ENCODE results near the gene PRPF18.
"Not testable (repeated sequence)": the region's sequence is repeated elsewhere in the genome, so short reads cannot be mapped to it uniquely, and the experiment has no call there.

Gene PRPF18

GRCh38 chr10:13586676-13587355 is at the start of gene PRPF18:
PRPF18 (plus strand) TSS chr10:13586965; CDS start chr10:13587087, 122 bp downstream.
- peak; percentile 83 to 89 for DNase-seq (ENCODE audit: low read depth in 2 of 2)

- DNase-seq (ENCODE audit: low read depth in 2 of 2): not testable (repeated sequence)
These were observed 48.8 kb upstream of the PRPF18 start for GRCh38 chr10:13537985-13538384.

- no peak for DNase-seq (ENCODE audit: low read depth in 2 of 2)
These were observed 44.2 kb upstream of the PRPF18 start for GRCh38 chr10:13542533-13542932.

- DNase-seq (ENCODE audit: low read depth in 2 of 2): no peak
These were observed 36.0 kb upstream of the PRPF18 start for GRCh38 chr10:13550802-13551201.

- DNase-seq (ENCODE audit: low read depth in 2 of 2): no peak
These were observed 30.8 kb upstream of the PRPF18 start for GRCh38 chr10:13555884-13556510.

- DNase-seq (ENCODE audit: low read depth in 2 of 2): no peak
These were observed 27.6 kb upstream of the PRPF18 start for GRCh38 chr10:13559124-13559700.

- no peak for DNase-seq (ENCODE audit: low read depth in 2 of 2)
These were observed 26.2 kb upstream of the PRPF18 start for GRCh38 chr10:13560597-13560996.

- DNase-seq (ENCODE audit: low read depth in 2 of 2): no peak
These were observed 23.0 kb upstream of the PRPF18 start for GRCh38 chr10:13563481-13564445.

GRCh38 chr10:13564576-13564975 is 22.2 kb upstream of the PRPF18 start:
- DNase-seq (ENCODE audit: low read depth in 2 of 2): no peak

- no peak for DNase-seq (ENCODE audit: low read depth in 2 of 2)
These were observed 19.7 kb upstream of the PRPF18 start for GRCh38 chr10:13567030-13567429.

- no peak for DNase-seq (ENCODE audit: low read depth in 2 of 2)
These were observed 15.2 kb upstream of the PRPF18 start for GRCh38 chr10:13571541-13571940.

- DNase-seq (ENCODE audit: low read depth in 2 of 2): no peak
These were observed 12.8 kb upstream of the PRPF18 start for GRCh38 chr10:13573960-13574359.

GRCh38 chr10:13585195-13585751 is 1.5 kb upstream of the PRPF18 start:
- DNase-seq (ENCODE audit: low read depth in 2 of 2): no peak

GRCh38 chr10:13585943-13586342 is 822 bp upstream of the PRPF18 start:
- DNase-seq (ENCODE audit: low read depth in 2 of 2): no peak

- no peak for DNase-seq (ENCODE audit: low read depth in 2 of 2)
These were observed 626 bp downstream of the PRPF18 start for GRCh38 chr10:13587391-13587790.

GRCh38 chr10:13589316-13589715 is 2.6 kb downstream of the PRPF18 start:
- DNase-seq (ENCODE audit: low read depth in 2 of 2): no peak

GRCh38 chr10:13590886-13591285 is 4.1 kb downstream of the PRPF18 start:
- DNase-seq (ENCODE audit: low read depth in 2 of 2): no peak

GRCh38 chr10:13592306-13592705 is 5.5 kb downstream of the PRPF18 start:
- no peak for DNase-seq (ENCODE audit: low read depth in 2 of 2)

GRCh38 chr10:13593535-13593934 is 6.8 kb downstream of the PRPF18 start:
- no peak for DNase-seq (ENCODE audit: low read depth in 2 of 2)

GRCh38 chr10:13594641-13595040 is 7.9 kb downstream of the PRPF18 start:
- no peak for DNase-seq (ENCODE audit: low read depth in 2 of 2)

- no peak for DNase-seq (ENCODE audit: low read depth in 2 of 2)
These were observed 11.1 kb downstream of the PRPF18 start for GRCh38 chr10:13597909-13598308.

Measured in stimulated activated CD8-positive, alpha-beta memory T cell treated with anti-CD3 and anti-CD28 coated beads, Interleukin-2, amount 100 ng/mL, for 1 hour (primary cell).